NT2/D1 (cell line): ENCODE results near the gene SORCS1.

Source experiments
- SUZ12 ChIP-seq: IDR thresholded peaks from 2 replicates; pipeline ENCODE4 v1.6.1; 2011; ENCODE audit not compliant: insufficient read length, insufficient read depth; ENCODE audit errors: extremely low read depth
- YY1 ChIP-seq: IDR thresholded peaks from 2 replicates; pipeline ENCODE4 v1.6.1; 2011; ENCODE audit not compliant: insufficient read length, insufficient read depth
- ZNF274 ChIP-seq: IDR thresholded peaks from 2 replicates; pipeline ENCODE4 v1.6.1; 2011; ENCODE audit warnings: mild to moderate bottlenecking, low read depth, low read length

GRCh38 chr10:106999118-106999707 lies 165.3 kb downstream of the SORCS1 start:
- TF ChIP-seq YY1 (no peak), ZNF274 (no peak), SUZ12 (no peak)
